GM12878 (cell line): ENCODE data around the gene SORCS2. TPM values are rescaled to one million over a fixed set of nuclear protein-coding genes. Genes with fewer than 3 reads are reported as not detected.

Source experiments
- ATAC-seq: fragments of 200-7000 bp; cut with Tn5 transposase; 3 replicates; pipeline ENCODE4 v1.9.1; 2020; ENCODE audit warnings: mild to moderate bottlenecking, moderate library complexity
- BruUV-seq: library from RNA; stranded (reverse); fragments of 400-500 nt; replicated peaks from 2 replicates; lab custom pipeline; 2021; lab: Mats Ljungman, UMichigan
- CTCF ChIA-PET: fragments of 300-600 bp; sonication (Branson Sonifier 250); formaldehyde crosslinking; extraction: SDS; loops from one replicate; lab custom pipeline; 2021; ENCODE audit warnings: inconsistent platforms; lab: Yijun Ruan, JAX
- POLR2A ChIA-PET: fragments of 350-600 bp; formaldehyde crosslinking; extraction: SDS; loops from one replicate; lab custom pipeline; 2021; ENCODE audit warnings: inconsistent platforms; lab: Charles Lee
- RAD21 ChIA-PET: fragments of 300-600 bp; sonication (Branson Sonifier 250); formaldehyde crosslinking; loops from one replicate; lab custom pipeline; 2023; ENCODE audit warnings: antibody characterized with exemption; ENCODE audit not compliant: unreplicated experiment; lab: Charles Lee
- SMC1A ChIA-PET: fragments of 300-600 bp; sonication (Branson Sonifier 250); formaldehyde crosslinking; loops from one replicate; lab custom pipeline; 2023; ENCODE audit not compliant: unreplicated experiment, uncharacterized antibody; lab: Charles Lee
- DNase-seq: peaks from one replicate; pipeline ENCODE4 v3.0.0-alpha.2; 2011; ENCODE audit warnings: low read depth, low spot score
- FAIRE-seq: peaks from 3 replicates; lab custom pipeline; 2011; peaks lifted over from hg19 to GRCh38; lab: Jason Lieb, UNC
- H2AFZ ChIP-seq: 2 replicates; pipeline ENCODE4 v1.6.0; 2011; ENCODE audit warnings: low read depth, low read length, control low read depth; ENCODE audit not compliant: control insufficient read depth
- H3K27ac ChIP-seq: 2 replicates; pipeline ENCODE4 v1.5.1; 2011; ENCODE audit warnings: control low read depth; ENCODE audit not compliant: control insufficient read depth, insufficient read depth
- H3K27me3 ChIP-seq, 2 experiments: replicated peaks in 1 of 2; 2 replicates each; pipeline versions ENCODE4 v1.6.0 to v1.6.1; 2011; ENCODE audit warnings: low read length in 1 of 2; ENCODE audit not compliant: control insufficient read depth in 2 of 2, insufficient read depth in 2 of 2
- H3K36me3 ChIP-seq, 2 experiments: 2 replicates each; pipeline ENCODE4 v1.5.1; 2011; ENCODE audit warnings: low read length in 1 of 2; ENCODE audit not compliant: control insufficient read depth in 2 of 2, insufficient read depth in 2 of 2
- H3K4me1 ChIP-seq: 2 replicates; pipeline ENCODE4 v1.6.1; 2011; ENCODE audit warnings: mild to moderate bottlenecking, low read length, moderate library complexity, mixed read lengths; ENCODE audit not compliant: control insufficient read depth, insufficient read depth
- H3K4me2 ChIP-seq: 2 replicates; pipeline ENCODE4 v1.6.0; 2011; ENCODE audit warnings: control low read depth; ENCODE audit not compliant: control insufficient read depth, insufficient read depth
- H3K4me3 ChIP-seq: fragments of 200-600 bp; sonication (generic); 2 replicates; pipeline ENCODE4 v1.5.1; 2016
- H3K79me2 ChIP-seq: 2 replicates; pipeline ENCODE4 v1.6.0; 2011; ENCODE audit warnings: low read length; ENCODE audit not compliant: control insufficient read depth, insufficient read depth
- H3K9ac ChIP-seq: 2 replicates; pipeline ENCODE4 v1.8.0; 2011; ENCODE audit warnings: low read length, control low read depth, mixed read lengths; ENCODE audit not compliant: control insufficient read depth, insufficient read depth
- H3K9me3 ChIP-seq: replicated peaks from 3 replicates; pipeline ENCODE4 v1.5.1; 2011; ENCODE audit warnings: mild to moderate bottlenecking, low read length; ENCODE audit not compliant: control insufficient read depth, insufficient read depth
- H4K20me1 ChIP-seq: 2 replicates; pipeline ENCODE4 v1.6.0; 2011; ENCODE audit not compliant: control insufficient read depth, insufficient read depth
- CHD1 ChIP-seq: IDR thresholded peaks from 2 replicates; pipeline ENCODE4 v1.6.1; 2012; ENCODE audit warnings: low read depth, low read length, improper control_type of control experiment
- EP300 ChIP-seq, 2 experiments: fragments of 150-350 bp in 1 of 2; IDR thresholded peaks; 2 replicates each; pipeline ENCODE4 v1.6.1; 2011 to 2012; ENCODE audit warnings: low read depth in 2 of 2, low read length in 2 of 2, borderline replicate concordance in 1 of 2, improper control_type of control experiment in 1 of 2, inconsistent platforms in 1 of 2; ENCODE audit not compliant: control insufficient read depth in 1 of 2
- FOS ChIP-seq: IDR thresholded peaks from 3 replicates; pipeline ENCODE4 v1.6.1; 2011; ENCODE audit warnings: borderline replicate concordance; ENCODE audit not compliant: insufficient read length; ENCODE audit errors: extremely low read depth
- HDAC2 ChIP-seq: fragments of 200-600 bp; sonication (generic); IDR thresholded peaks from 2 replicates; pipeline ENCODE4 v1.6.1; 2017
- IRF4 ChIP-seq: IDR thresholded peaks from 2 replicates; pipeline ENCODE4 v1.6.1; 2011; ENCODE audit warnings: low read depth, low read length
- KLF5 ChIP-seq: fragments of 450-650 bp; IDR thresholded peaks from 2 replicates; pipeline ENCODE4 v1.6.1; 2014; ENCODE audit warnings: mild to moderate bottlenecking; ENCODE audit not compliant: partially characterized antibody
- MEF2A ChIP-seq: IDR thresholded peaks from 2 replicates; pipeline ENCODE4 v1.6.1; 2011; ENCODE audit warnings: low read depth, mild to moderate bottlenecking, low read length, moderate library complexity; ENCODE audit not compliant: insufficient read depth
- NR2C2 ChIP-seq: IDR thresholded peaks from 2 replicates; pipeline ENCODE4 v1.6.1; 2011; ENCODE audit warnings: borderline replicate concordance, low read depth; ENCODE audit not compliant: control insufficient read depth, insufficient read length
- NRF1 ChIP-seq: conservative IDR thresholded peaks from 2 replicates; pipeline ENCODE4 v1.6.1; 2011; ENCODE audit warnings: mild to moderate bottlenecking, low read depth, low read length, improper control_type of control experiment
- RFX5 ChIP-seq: IDR thresholded peaks from 2 replicates; pipeline ENCODE4 v1.6.1; 2011; ENCODE audit warnings: low read depth, low read length, improper control_type of control experiment
- ZNF217 ChIP-seq: fragments of 450-650 bp; IDR thresholded peaks from 2 replicates; pipeline ENCODE4 v1.6.1; 2017; ENCODE audit warnings: antibody characterized with exemption, mild to moderate bottlenecking
- ZSCAN29 ChIP-seq: fragments of 450-650 bp; IDR thresholded peaks from 2 replicates; pipeline ENCODE4 v1.6.1; 2017; ENCODE audit warnings: mild to moderate bottlenecking, moderate library complexity
- WGBS: methylation state at CpG from one replicate; pipeline ENCODE4 v1.1.6; 2016; ENCODE audit warnings: low lambda C conversion rate; ENCODE audit not compliant: insufficient replicate concordance, insufficient coverage; ENCODE audit errors: missing lambda C conversion rate; 5-methylcytosine and 5-hydroxymethylcytosine counted together
- in situ Hi-C: fragments of 300-500 bp; cut with MboI; formaldehyde crosslinking; loops from 9 replicates; pipeline ENCODE4 v1.14.3; 2018; ENCODE audit warnings: mixed read lengths
- intact Hi-C: fragments of 100-400 bp; cut with micrococcal nuclease; formaldehyde crosslinking; loops from one replicate; pipeline ENCODE4 v1.14.2; 2022; ENCODE audit not compliant: unreplicated experiment
- polyA plus RNA-seq, 11 experiments: library from polyadenylated mRNA; depleted of rRNA in 4 of 11; unstranded in 6 of 11; stranded (reverse) in 5 of 11; fragments of >200 nt; fragmentation: Nextera tagmentation in 4 of 11; fragmentation: Illumina TruSeq in 1 of 11; extraction: Ambion mirVana in 4 of 11; extraction: Trizol in 1 of 11; gene quantifications; 1 replicate in 1 of 11; 2 replicates in 10 of 11; pipeline versions ENCODE4 v1.2.1 to v1.2.3, GENCODE V29; 2011 to 2016; ENCODE audit warnings: inconsistent platforms in 2 of 11, missing spikeins in 2 of 11, low read depth in 1 of 11
- total RNA-seq, 4 experiments: library from RNA; depleted of rRNA in 3 of 4; stranded (reverse); fragments of >200 nt in 3 of 4; fragmentation: Illumina TruSeq in 1 of 4; extraction: Trizol in 1 of 4; gene quantifications; 2 replicates each; pipeline versions ENCODE4 v1.2.1 to v1.2.3, GENCODE V29; 2013 to 2021
- TF ChIP-seq, protein P1 (sequence below): IDR thresholded peaks from 2 replicates; pipeline ENCODE4 v1.6.1; 2011; ENCODE audit warnings: mild to moderate bottlenecking, low read depth, low read length, moderate library complexity; ENCODE audit not compliant: insufficient replicate concordance
- TF ChIP-seq, protein P2 (sequence below): fragments of 450-650 bp; IDR thresholded peaks from 2 replicates; pipeline ENCODE4 v1.6.1; 2014; ENCODE audit warnings: mild to moderate bottlenecking
- TF ChIP-seq, protein P3 (sequence below): IDR thresholded peaks from 2 replicates; pipeline ENCODE4 v1.6.1; 2011; ENCODE audit warnings: low read depth, low read length, improper control_type of control experiment, borderline replicate concordance
- TF ChIP-seq, protein P4 (sequence below), 3 experiments: IDR thresholded peaks in 2 of 3; conservative IDR thresholded peaks in 1 of 3; 2 replicates each; pipeline ENCODE4 v1.5.1; 2011; ENCODE audit warnings: low read depth in 3 of 3, low read length in 3 of 3, mild to moderate bottlenecking in 3 of 3, control low read depth in 2 of 3, moderate library complexity in 2 of 3, inconsistent platforms in 1 of 3, mixed read lengths in 1 of 3; ENCODE audit not compliant: control insufficient read depth in 2 of 3, insufficient read depth in 1 of 3; ENCODE audit errors: extremely low read depth in 1 of 3

The SORCS2 gene
- total and polyA plus RNA-seq, 10 of the 15 experiments (the other 5 are each of a cell fraction or from before 2014, with no cell fraction given), result 0.01 to 0.15 (median 0.05) TPM; not detected in 5

DNA sequence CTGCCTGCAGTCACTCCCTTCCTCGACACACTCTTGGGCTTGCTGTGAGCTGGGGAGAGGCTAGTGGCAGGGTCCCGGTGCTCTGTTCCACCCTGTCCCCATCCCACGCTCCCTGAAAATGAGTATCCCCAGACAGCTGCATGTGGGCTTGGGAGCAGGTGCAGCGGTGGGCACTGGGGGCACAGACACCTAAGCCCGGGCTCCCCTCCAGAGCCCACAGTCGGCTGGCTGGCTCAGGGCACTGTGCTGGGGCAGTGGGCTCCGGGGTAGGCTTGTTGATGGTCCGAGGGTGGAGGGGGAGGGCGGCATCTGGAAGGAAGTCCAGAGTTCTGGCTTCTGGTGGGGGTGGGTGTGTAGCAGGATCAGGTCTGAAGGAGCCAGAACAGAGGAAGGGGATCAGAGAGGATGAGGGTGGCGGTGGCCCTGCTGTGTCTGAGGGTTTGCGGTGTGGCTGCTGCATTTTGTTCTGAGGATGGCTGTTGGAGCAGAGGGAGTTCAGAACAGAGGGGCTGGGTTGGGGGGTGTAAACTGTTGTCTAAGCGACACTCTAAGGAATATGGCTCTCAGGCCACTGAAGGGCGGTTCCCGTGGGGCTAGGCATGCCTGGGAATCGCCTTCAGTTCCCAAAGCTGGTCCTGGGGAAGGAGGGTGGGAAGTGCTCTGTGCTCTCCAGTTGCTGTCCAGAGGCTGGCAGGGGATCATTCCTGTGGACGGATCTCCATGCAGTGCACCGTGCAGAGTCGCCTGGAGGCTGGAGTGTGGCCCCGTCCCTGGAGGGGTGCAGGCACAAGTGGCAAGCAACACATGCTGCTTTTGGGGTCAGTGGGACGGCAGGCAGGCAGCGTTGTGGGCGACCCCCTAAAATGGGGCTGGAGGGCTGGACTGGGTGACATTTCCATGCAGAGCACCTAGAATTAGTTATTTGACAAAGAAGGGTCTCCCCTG lies 114.0 kb downstream of the SORCS2 start (continued):
- TF ChIP-seq, protein P1, sequence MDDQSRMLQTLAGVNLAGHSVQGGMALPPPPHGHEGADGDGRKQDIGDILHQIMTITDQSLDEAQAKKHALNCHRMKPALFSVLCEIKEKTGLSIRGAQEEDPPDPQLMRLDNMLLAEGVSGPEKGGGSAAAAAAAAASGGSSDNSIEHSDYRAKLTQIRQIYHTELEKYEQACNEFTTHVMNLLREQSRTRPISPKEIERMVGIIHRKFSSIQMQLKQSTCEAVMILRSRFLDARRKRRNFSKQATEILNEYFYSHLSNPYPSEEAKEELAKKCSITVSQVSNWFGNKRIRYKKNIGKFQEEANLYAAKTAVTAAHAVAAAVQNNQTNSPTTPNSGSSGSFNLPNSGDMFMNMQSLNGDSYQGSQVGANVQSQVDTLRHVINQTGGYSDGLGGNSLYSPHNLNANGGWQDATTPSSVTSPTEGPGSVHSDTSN, result no peak
- TF ChIP-seq HDAC2, result no peak
- no peak for TF ChIP-seq ZSCAN29

DNA sequence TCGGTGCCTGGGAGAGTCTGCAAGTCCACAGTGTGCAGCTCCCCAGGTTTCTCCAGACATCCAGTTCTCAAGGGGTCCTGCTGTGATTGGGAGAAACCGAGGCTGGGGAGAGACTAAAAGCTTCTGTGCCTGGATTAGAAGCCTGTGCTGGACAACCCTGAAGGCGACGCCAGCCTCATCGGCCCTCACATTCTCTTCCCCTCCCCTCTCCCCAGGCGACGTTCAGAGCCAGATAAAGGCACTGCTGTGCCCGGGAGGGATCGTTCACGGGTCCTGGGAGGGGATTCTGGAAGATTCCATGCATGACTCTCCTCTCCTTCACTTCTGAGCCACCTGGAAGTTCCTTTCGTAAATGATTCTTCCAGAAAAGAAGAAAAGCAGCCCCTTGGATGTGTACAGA lies 114.6 kb downstream of the SORCS2 start:
- Histone ChIP-seq H3K4me1 (no peaks in the 10 kb centered on the region), H3K9me3 (no peaks in the 10 kb centered on the region), H2AFZ (no peak overlapping the region), H3K9ac (no peak overlapping the region), H3K27ac (no peak overlapping the region), H4K20me1 (no peaks in the 10 kb centered on the region), H3K4me3 (no peak overlapping the region), H3K79me2 (no peaks in the 10 kb centered on the region), H3K4me2 (no peak overlapping the region), H3K27me3 (peaks cover 0 to 4% of the 10 kb centered on the region in 2 experiments; a peak in 1 of 4 replicates), H3K36me3 (no peaks in the 10 kb centered on the region)
- no peak for DNase-seq
- in situ Hi-C loops, result no loop called here
- no peak for FAIRE-seq
- POLR2A ChIA-PET, result no interaction called here
- RAD21 ChIA-PET, result no interaction called here
- SMC1A ChIA-PET, result no interaction called here
- 23% methylated on average over 11 of the region's 11 CpGs for WGBS
- no TSS peak for BruUV-seq
- intact Hi-C loops, result no loop called here
- CTCF ChIA-PET, result no interaction called here
- no peak for ATAC-seq
- TF ChIP-seq, protein P2, sequence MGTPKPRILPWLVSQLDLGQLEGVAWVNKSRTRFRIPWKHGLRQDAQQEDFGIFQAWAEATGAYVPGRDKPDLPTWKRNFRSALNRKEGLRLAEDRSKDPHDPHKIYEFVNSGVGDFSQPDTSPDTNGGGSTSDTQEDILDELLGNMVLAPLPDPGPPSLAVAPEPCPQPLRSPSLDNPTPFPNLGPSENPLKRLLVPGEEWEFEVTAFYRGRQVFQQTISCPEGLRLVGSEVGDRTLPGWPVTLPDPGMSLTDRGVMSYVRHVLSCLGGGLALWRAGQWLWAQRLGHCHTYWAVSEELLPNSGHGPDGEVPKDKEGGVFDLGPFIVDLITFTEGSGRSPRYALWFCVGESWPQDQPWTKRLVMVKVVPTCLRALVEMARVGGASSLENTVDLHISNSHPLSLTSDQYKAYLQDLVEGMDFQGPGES, result no peak
- TF ChIP-seq RFX5, result no peak
- no peak for TF ChIP-seq ZNF217
- TF ChIP-seq, protein P3, sequence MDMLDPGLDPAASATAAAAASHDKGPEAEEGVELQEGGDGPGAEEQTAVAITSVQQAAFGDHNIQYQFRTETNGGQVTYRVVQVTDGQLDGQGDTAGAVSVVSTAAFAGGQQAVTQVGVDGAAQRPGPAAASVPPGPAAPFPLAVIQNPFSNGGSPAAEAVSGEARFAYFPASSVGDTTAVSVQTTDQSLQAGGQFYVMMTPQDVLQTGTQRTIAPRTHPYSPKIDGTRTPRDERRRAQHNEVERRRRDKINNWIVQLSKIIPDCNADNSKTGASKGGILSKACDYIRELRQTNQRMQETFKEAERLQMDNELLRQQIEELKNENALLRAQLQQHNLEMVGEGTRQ, result no peak
- no peak for TF ChIP-seq MEF2A
- no peak for TF ChIP-seq NR2C2
- no peak for TF ChIP-seq EP300 (IDR thresholded peaks at IDR 0.05; ENCODE audit: borderline replicate concordance in 1 of 2, control insufficient read depth in 1 of 2, low read depth in 2 of 2, low read length in 2 of 2)
- TF ChIP-seq CHD1, result no peak
- TF ChIP-seq KLF5, result no peak
- TF ChIP-seq, protein P4, sequence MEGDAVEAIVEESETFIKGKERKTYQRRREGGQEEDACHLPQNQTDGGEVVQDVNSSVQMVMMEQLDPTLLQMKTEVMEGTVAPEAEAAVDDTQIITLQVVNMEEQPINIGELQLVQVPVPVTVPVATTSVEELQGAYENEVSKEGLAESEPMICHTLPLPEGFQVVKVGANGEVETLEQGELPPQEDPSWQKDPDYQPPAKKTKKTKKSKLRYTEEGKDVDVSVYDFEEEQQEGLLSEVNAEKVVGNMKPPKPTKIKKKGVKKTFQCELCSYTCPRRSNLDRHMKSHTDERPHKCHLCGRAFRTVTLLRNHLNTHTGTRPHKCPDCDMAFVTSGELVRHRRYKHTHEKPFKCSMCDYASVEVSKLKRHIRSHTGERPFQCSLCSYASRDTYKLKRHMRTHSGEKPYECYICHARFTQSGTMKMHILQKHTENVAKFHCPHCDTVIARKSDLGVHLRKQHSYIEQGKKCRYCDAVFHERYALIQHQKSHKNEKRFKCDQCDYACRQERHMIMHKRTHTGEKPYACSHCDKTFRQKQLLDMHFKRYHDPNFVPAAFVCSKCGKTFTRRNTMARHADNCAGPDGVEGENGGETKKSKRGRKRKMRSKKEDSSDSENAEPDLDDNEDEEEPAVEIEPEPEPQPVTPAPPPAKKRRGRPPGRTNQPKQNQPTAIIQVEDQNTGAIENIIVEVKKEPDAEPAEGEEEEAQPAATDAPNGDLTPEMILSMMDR (IDR thresholded peaks at IDR 0.05 in 2 of 3, conservative IDR thresholded peaks at IDR 0.05 in 1 of 3; ENCODE audit: control insufficient read depth in 2 of 3, extremely low read depth in 1 of 3, insufficient read depth in 1 of 3, low read depth in 3 of 3, low read length in 3 of 3), result no peak
- TF ChIP-seq NRF1, result no peak
- TF ChIP-seq IRF4, result no peak
- TF ChIP-seq FOS, result no peak
